Skeletal muscle cell (primary cell): ENCODE measurements around the gene ATRNL1.

Source experiments
- DNase-seq: peaks from one replicate; pipeline ENCODE4 v3.0.0-alpha.2; 2010; ENCODE audit warnings: low read depth
- H3K4me3 ChIP-seq: 2 replicates; pipeline ENCODE4 v1.5.1; 2011; ENCODE audit warnings: low read depth, mild to moderate bottlenecking, control low read depth, low read length, moderate library complexity

ATRNL1 gene

GRCh38 chr10:115856580-115856979 lies 763.4 kb downstream of the ATRNL1 start:
- H3K4me3 ChIP-seq: no peak overlapping the region
- DNase-seq: no peak

- no peak overlapping the region for H3K4me3 ChIP-seq
- DNase-seq: no peak
Measured at GRCh38 chr10:115857856-115858255, 764.7 kb downstream of the ATRNL1 start.

GRCh38 chr10:115860182-115861107 lies 767.3 kb downstream of the ATRNL1 start:
- DNase-seq: no peak
- H3K4me3 ChIP-seq: no peak overlapping the region

- no peak for DNase-seq
Measured at GRCh38 chr10:115861455-115861854, 768.3 kb downstream of the ATRNL1 start.

GRCh38 chr10:115861864-115862263 lies 768.7 kb downstream of the ATRNL1 start:
- H3K4me3 ChIP-seq: no peak overlapping the region

More at GRCh38 chr10:115861455-115861854, 768.3 kb downstream of the ATRNL1 start:
- no peak overlapping the region for H3K4me3 ChIP-seq

GRCh38 chr10:115866174-115866573 lies 773.0 kb downstream of the ATRNL1 start:
- no peak for DNase-seq
- H3K4me3 ChIP-seq: no peak overlapping the region

More at GRCh38 chr10:115861864-115862263, 768.7 kb downstream of the ATRNL1 start:
- no peak for DNase-seq

GRCh38 chr10:115866691-115867090 lies 773.5 kb downstream of the ATRNL1 start:
- no peak for DNase-seq

GRCh38 chr10:115867305-115867704 lies 774.1 kb downstream of the ATRNL1 start:
- DNase-seq: no peak
- no peak overlapping the region for H3K4me3 ChIP-seq

More at GRCh38 chr10:115866691-115867090, 773.5 kb downstream of the ATRNL1 start:
- H3K4me3 ChIP-seq: no peak overlapping the region

GRCh38 chr10:115871855-115872254 lies 778.7 kb downstream of the ATRNL1 start:
- no peak for DNase-seq

GRCh38 chr10:115875172-115875571 lies 782.0 kb downstream of the ATRNL1 start:
- no peak for DNase-seq
- no peak overlapping the region for H3K4me3 ChIP-seq

More at GRCh38 chr10:115871855-115872254, 778.7 kb downstream of the ATRNL1 start:
- no peak overlapping the region for H3K4me3 ChIP-seq

- DNase-seq: no peak
- no peak overlapping the region for H3K4me3 ChIP-seq
Measured at GRCh38 chr10:115879372-115880089, 786.4 kb downstream of the ATRNL1 start.

GRCh38 chr10:115882021-115882420 lies 788.9 kb downstream of the ATRNL1 start:
- no peak overlapping the region for H3K4me3 ChIP-seq

GRCh38 chr10:115883372-115883771 lies 790.2 kb downstream of the ATRNL1 start:
- H3K4me3 ChIP-seq: no peak overlapping the region
- no peak for DNase-seq

More at GRCh38 chr10:115882021-115882420, 788.9 kb downstream of the ATRNL1 start:
- DNase-seq: no peak

GRCh38 chr10:115884331-115884730 lies 791.2 kb downstream of the ATRNL1 start:
- H3K4me3 ChIP-seq: no peak overlapping the region
- DNase-seq: no peak

GRCh38 chr10:115895166-115895565 lies 802.0 kb downstream of the ATRNL1 start:
- H3K4me3 ChIP-seq: no peak overlapping the region
- no peak for DNase-seq

- no peak for DNase-seq
- no peak overlapping the region for H3K4me3 ChIP-seq
Measured at GRCh38 chr10:115898242-115898641, 805.1 kb downstream of the ATRNL1 start.

GRCh38 chr10:115902596-115902995 lies 809.4 kb downstream of the ATRNL1 start:
- DNase-seq: no peak
- no peak overlapping the region for H3K4me3 ChIP-seq

- no peak overlapping the region for H3K4me3 ChIP-seq
- no peak for DNase-seq
Measured at GRCh38 chr10:115903207-115903606, 810.0 kb downstream of the ATRNL1 start.

GRCh38 chr10:115903845-115904244 lies 810.7 kb downstream of the ATRNL1 start:
- DNase-seq: no peak
- no peak overlapping the region for H3K4me3 ChIP-seq

- no peak for DNase-seq
- H3K4me3 ChIP-seq: no peak overlapping the region
Measured at GRCh38 chr10:115909037-115909436, 815.9 kb downstream of the ATRNL1 start.
